GM21717 (cell line): ENCODE results near the gene ZBTB21.

Experiments used
- ATAC-seq: cut with Tn5 transposase; IDR thresholded peaks from one replicate; pipeline ENCODE4 v1.9.1; 2021; ENCODE audit warnings: mild to moderate bottlenecking, moderate library complexity; ENCODE audit not compliant: unreplicated experiment

Gene ZBTB21

GRCh38 chr21:42040411-42041180, 30.4 kb upstream of the ZBTB21 start:
- no peak for ATAC-seq

DNA sequence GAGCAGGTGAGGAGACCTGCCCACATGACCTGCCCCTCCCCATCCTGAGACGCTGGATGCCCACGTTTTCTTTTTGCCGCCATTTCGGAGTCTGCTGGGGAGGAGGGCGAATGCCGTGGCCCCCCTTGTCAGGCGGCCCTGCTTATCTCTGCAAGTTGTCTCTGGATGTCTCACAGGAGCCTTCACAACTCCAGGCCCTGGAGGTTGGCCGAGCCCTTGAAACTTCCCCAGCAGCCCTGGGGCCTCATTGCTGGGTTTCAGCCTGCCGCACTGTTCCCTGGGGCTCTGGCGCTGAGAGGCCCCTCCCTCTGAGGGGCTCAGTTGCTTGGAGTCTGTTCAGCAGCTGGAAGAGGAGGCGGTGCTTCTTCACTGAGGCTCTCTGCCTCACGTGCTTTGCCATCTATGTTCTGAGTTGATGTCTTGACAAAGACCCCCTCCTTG, 29.8 kb upstream of the ZBTB21 start:
- ATAC-seq: no peak

DNA sequence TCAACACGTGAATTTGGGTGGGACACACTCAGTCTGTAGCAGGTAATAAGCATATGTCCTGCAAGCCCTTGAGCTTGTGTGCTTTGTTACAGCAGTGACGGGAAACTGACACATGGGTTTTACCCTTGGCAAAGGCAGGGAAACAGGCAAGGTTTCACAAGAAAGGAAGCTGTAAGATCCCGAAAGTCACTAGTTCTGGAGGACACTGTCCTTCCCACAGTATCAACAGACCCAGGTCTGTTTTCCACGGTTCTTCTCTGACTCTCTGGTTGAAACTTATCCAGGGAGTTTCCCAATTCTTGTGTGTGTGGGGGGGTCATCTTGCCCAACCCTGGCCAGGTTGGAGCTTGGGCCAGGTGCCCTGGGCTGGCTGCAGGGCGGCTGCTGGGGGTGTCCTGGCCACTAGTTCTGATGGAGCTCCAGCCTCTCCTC, 29.3 kb upstream of the ZBTB21 start:
- no peak for ATAC-seq

- ATAC-seq: no peak
These were observed 28.8 kb upstream of the ZBTB21 start for GRCh38 chr21:42038826-42039425.

DNA sequence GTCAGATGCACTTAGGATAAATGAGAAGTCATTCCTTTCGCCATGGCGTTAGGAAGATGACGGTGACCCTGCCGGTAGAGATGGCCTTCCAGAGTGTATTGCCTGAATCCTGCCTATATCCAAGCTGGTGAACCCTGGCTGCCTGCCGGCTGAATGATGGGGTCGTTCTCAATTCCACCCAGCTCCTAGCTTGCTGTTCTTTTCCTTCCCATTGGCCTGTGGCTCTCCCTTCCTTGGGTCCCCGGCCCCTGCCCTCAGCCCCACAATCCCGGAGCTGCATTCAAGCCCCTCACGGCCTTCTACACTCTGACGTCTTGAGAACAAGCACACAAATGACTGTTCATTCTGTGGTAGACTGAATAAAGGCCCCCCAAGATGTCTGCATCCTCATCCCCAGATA, 28.2 kb upstream of the ZBTB21 start:
- no peak for ATAC-seq

GRCh38 chr21:42037943-42038342, 27.8 kb upstream of the ZBTB21 start:
- no peak for ATAC-seq

GRCh38 chr21:42037516-42037915, 27.4 kb upstream of the ZBTB21 start:
- ATAC-seq: no peak

DNA sequence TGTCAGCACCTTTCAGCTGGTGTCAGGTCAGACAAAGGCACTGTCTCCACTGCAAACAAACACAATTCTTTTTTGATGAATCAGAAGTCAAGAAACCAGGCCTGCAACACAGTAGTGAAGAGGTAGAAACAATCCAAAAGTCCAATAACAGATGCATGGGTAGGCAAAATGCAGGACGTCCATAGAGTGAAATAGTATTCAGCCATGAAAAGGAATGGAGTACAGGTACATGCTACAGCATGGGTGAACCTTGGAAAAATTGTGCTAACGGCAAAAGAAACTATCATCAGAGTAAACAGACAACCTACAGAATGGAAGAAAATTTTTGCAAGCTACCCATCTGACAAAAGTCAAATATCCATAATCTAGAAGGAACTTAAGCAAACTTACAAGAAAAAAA, 26.2 kb upstream of the ZBTB21 start:
- no peak for ATAC-seq

DNA sequence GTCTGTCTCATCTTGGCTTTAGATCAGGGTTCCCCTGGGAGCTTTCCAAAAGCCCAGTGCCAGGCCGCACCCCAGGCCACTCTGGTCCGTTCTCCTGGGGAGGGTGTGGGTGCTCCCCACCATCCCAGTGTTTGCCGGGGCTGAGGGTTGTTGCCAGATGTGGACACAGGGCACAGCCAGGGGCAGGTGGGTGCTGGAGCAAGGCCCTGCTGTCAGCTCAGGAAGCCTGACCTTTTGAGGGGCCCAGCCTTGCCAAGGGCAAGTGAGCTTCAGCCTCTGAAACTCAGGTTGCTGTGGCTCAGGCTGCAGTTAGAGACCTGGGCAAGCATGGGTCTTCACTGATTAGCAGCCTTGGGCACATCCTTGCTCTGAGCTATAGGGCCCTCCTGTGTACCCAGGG, 22.8 kb upstream of the ZBTB21 start:
- ATAC-seq: no peak

GRCh38 chr21:42032266-42032665, 22.1 kb upstream of the ZBTB21 start:
- no peak for ATAC-seq

GRCh38 chr21:42031816-42032215, 21.7 kb upstream of the ZBTB21 start:
- ATAC-seq: no peak

DNA sequence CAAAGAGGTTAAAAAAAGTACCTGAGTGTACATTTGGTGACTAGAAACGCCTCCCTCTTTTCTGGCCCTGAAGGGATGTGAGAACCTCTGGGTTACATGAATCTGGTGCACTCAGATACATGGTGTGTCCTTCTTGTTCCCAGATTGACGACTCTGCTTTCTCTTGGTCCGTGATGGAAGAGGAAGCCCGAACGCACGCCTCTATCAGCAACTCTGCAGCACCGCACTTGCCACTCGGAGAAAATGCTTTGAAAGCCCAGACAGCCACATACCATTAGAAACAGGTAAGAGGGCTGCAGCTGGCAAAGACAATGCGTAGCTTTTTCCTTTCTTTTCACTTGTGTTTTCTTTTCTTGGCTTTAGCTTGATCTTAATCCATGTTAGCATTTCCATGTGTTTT, 21.1 kb upstream of the ZBTB21 start:
- ATAC-seq: no peak

DNA sequence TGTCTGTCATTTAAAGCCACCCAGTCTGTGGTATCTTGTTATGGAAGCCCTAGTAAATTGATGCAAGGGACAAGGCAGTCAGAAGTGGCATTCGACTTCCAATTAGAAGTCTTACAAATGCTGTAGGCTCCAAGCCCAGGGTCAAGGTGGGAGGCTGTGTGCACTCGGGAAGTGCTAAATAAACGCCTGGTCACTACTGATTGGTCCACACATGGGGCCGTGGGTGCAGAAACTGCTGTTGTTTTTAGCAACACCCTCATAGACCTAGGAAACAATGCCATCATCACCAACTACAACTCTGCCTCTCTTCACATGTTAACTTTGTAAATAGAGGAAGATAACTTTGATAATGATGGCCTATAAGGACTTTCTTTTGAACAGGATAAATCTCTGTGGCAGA, 20.2 kb upstream of the ZBTB21 start:
- ATAC-seq: no peak

DNA sequence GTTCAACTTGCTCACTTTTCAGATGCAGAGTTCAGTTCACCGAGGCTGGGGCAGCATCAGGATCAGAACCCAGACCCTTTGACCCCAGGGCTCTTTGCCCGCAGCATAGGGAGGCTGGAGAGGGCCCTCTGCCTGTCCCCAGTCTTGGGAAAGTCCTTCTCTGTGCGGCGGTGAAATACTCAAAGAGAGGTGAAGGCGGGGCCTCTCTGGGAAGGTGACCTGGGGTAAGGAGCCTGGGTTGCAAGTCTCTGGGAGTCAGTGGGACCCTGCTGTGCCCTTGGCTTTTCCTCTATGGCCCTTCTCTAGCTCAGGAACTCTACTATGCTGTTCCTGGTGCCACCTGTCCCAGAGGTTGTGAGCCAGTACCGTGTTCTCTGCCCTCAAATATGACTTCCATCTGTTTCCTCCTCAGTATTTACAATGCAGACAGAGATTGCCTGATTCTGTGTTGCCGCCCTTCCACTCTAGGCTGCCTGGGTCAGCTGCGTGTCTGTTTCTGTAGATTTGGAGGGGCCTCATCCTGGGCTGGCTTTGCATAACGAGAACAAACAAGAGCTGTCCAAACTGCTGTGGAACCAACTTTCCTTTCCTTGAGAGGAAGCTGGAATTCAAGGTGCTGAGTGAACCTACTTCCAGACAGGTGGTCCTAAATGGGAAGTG, 18.7 kb upstream of the ZBTB21 start:
- no peak for ATAC-seq

DNA sequence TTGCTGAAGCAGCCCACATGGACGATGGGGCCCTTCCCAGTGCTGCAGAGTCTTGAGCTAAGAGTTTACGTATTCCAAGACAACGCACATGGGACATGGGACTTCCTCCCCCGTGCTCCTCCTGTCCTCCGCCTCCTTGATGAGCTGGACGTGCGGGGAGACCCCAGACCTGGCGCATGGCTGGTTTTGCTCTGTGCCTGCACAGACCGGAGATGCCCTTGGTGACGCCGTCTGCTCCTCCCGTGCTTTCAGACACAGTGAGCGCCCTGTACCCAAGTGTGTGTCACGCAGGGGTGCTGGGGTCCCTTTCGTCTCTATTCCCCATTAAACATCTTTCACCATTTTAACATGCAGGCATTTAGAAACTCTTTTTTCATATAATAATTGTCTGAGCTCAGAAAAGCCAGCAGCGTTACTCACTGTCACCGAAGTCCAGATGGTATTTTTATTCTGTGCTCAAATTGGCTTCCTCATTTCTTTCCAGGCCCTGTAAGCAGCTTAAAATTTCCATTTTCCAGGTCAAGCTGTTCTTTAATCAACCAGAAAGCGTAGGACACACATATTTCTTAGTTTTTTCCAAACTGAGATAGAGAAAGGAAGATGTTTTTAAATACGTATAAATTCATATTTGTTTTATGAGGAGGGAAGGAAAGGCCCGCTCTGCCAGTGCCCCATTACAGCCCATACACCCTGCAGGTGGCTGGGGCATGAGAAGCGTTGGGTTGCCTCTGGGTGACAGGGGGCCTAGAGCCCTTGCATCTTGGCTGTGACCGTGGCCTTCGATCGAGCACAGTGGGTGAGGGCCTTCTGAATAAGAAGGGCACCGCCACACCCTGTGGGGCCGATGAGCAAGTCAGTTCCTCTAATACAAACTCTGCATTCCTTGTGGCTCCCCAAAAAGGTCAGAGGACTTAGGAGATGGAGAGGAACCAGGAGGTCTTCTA, 17.9 kb upstream of the ZBTB21 start:
- no peak for ATAC-seq

- ATAC-seq: no peak
These were observed 17.1 kb upstream of the ZBTB21 start for GRCh38 chr21:42027085-42027821.

DNA sequence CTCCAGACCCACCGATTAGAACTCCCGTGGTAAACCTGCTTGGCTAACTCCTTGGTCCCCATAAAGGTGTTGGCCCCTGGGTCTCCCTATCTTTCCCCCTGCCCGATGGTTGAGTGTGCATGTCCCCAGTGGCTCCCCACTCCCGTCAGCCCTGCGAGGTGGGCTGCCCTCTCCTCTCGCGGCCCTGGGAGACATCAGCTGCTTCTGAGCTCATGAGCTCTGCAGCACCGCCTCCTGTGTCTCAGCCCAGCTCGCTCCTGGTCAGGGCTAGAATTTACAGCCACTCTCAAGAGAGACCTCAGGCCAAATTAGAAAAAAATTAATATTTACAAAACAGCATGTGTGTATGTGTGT, 15.9 kb upstream of the ZBTB21 start:
- ATAC-seq: no peak

GRCh38 chr21:42025376-42026081, 15.4 kb upstream of the ZBTB21 start:
- no peak for ATAC-seq

DNA sequence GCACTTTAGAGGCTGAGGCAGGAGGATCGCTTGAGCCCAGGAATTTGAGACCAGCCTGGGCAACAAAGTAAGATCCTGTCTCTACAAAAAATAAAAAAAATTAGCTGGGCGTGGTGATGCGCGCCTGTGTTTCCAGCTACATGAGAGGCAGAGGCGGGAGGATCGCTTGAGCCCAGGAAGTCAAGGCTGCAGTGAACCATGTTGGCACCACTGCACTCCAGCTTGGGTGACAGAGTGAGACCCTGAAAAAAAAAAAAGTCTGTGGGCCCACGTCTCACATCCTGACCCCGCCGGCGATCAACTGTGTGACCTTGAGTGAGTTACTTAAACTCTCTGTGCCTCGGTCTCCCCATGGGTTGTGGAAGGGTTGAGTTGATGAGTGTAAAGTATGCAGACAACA, 12.7 kb upstream of the ZBTB21 start:
- no peak for ATAC-seq

DNA sequence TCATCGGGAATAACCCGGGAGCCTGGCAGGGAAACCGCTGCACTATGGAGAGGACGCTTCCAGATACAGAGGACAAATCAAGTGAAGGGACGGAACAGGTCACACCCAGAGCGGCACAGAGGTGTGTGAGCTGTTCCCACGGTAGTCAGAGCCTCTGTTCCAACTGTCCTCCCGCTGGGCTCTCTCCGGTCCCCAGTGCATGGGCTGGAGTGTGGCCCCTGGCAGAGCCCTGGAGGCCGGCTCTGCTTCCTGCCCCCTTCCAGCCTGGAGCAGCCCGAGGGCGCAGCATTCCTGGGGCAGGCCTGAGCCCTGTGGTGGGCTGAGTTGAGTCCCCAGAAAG, 11.9 kb upstream of the ZBTB21 start:
- ATAC-seq: no peak
